ENCODE data around the gene PLXNB2.

The PLXNB2 gene

DNA sequence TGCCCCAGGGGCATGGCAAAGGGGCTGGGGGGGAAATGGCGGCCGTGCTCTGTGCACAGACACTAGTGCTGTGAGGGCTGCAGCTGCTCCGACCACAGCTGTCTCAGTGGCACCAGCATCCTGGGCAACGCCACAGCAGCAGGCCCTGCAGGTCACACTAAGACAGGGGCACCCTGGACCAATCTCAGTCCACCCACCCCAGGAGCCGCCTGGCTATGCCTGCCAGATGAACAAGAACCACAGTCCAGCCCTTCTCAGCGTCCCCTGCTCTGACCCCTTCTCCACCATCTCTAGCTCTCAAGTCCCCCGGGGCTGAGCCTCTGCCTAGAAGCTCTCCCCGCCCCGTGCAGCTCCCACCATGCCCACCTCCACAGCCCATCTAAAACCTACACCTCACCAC is 79.1 kb downstream of the PLXNB2 start:
- CTCF ChIA-PET = interaction anchor here (0.6 kb wide), 1 partner anchor 99 kb away, joined by 3 read pairs; no protein-coding TSS in a partner anchor
- no peak for DNase-seq (ENCODE audit: extremely low spot score)
- POLR2A ChIA-PET = no interaction called here
- TF ChIP-seq TARDBP (IDR thresholded peaks at IDR 0.05) (no peak), LEF1 (IDR thresholded peaks at IDR 0.05; ENCODE audit: borderline replicate concordance) (no peak), NFRKB (IDR thresholded peaks at IDR 0.05) (no peak), ELF4 (IDR thresholded peaks at IDR 0.05) (no peak), SP1 (IDR thresholded peaks at IDR 0.05) (no peak), CTBP1 (IDR thresholded peaks at IDR 0.05; ENCODE audit: borderline replicate concordance) (no peak), L3MBTL2 (conservative IDR thresholded peaks at IDR 0.05) (no peak), ARNT (IDR thresholded peaks at IDR 0.05) (no peak), ZNF384 (IDR thresholded peaks at IDR 0.05) (no peak), SUZ12 (IDR thresholded peaks at IDR 0.05) (no peak), FOXK2 (IDR thresholded peaks at IDR 0.05) (no peak), FOXM1 (IDR thresholded peaks at IDR 0.05; ENCODE audit: borderline replicate concordance) (no peak), BHLHE40 (IDR thresholded peaks at IDR 0.05; ENCODE audit: borderline replicate concordance) (no peak)
- TF ChIP-seq, protein P1, sequence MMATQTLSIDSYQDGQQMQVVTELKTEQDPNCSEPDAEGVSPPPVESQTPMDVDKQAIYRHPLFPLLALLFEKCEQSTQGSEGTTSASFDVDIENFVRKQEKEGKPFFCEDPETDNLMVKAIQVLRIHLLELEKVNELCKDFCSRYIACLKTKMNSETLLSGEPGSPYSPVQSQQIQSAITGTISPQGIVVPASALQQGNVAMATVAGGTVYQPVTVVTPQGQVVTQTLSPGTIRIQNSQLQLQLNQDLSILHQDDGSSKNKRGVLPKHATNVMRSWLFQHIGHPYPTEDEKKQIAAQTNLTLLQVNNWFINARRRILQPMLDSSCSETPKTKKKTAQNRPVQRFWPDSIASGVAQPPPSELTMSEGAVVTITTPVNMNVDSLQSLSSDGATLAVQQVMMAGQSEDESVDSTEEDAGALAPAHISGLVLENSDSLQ (IDR thresholded peaks at IDR 0.05) = no peak

DNA sequence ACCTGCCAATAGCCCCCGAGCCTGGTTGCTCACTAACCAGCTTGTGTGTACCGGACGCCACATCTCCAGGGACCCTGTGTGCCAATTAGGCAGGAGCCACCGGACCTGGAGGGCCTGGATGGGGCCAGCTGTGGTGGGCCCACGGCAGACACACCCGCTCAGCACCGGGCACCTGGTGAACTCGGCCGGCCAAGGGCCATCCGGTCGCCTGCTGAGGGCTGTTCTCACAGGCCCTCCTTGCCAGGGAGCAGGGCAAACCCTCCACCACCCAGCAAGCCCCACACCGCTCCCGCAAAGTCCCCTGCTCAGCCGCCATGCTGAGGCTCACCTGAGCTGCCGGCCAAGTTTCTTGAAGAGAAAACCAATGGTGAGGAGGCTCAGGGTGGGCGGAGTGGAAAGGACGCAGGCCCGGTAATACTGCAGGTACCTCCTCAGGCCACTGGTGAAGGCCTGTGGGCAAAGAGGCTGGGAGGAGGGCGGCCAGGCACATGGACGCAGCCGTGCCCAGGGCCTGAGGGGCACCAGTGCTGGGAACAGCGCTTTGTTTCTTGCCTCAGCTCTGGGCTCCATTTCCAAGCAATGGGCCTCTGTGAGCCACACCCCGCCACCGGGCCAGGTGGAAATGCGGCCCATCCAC is 79.7 kb downstream of the PLXNB2 start:
- ChIA-PET CTCF (interaction anchor here (0.6 kb wide), 1 partner anchor 100 kb away, joined by 3 read pairs; no protein-coding TSS in a partner anchor), POLR2A (no interaction called here)
- DNase-seq (ENCODE audit: extremely low spot score) = no peak
- no peak for TF ChIP-seq L3MBTL2 (conservative IDR thresholded peaks at IDR 0.05)
- TF ChIP-seq, protein P1 (IDR thresholded peaks at IDR 0.05) = no peak
- no peak for TF ChIP-seq TARDBP (IDR thresholded peaks at IDR 0.05)
- TF ChIP-seq NFRKB (IDR thresholded peaks at IDR 0.05) = no peak
- TF ChIP-seq SP1 (IDR thresholded peaks at IDR 0.05) = no peak
- no peak for TF ChIP-seq FOXA1 (IDR thresholded peaks at IDR 0.05)
- TF ChIP-seq SUZ12 (IDR thresholded peaks at IDR 0.05) = no peak
- no peak for TF ChIP-seq ZNF384 (IDR thresholded peaks at IDR 0.05)
- TF ChIP-seq HDGF (IDR thresholded peaks at IDR 0.05; ENCODE audit: borderline replicate concordance) = no peak
- TF ChIP-seq LEF1 (IDR thresholded peaks at IDR 0.05; ENCODE audit: borderline replicate concordance) = no peak
- TF ChIP-seq ELF4 (IDR thresholded peaks at IDR 0.05) = no peak
- TF ChIP-seq ARNT (IDR thresholded peaks at IDR 0.05) = no peak
- no peak for TF ChIP-seq CTBP1 (IDR thresholded peaks at IDR 0.05; ENCODE audit: borderline replicate concordance)

GRCh38 chr22:50226875-50227165 is 80.6 kb downstream of the PLXNB2 start:
- ChIA-PET POLR2A (no interaction called here), CTCF (no interaction called here)
- TF ChIP-seq, protein P1 (IDR thresholded peaks at IDR 0.05) = no peak
- TF ChIP-seq BHLHE40 (IDR thresholded peaks at IDR 0.05; ENCODE audit: borderline replicate concordance) = no peak
- DNase-seq (ENCODE audit: extremely low spot score) = no peak

DNA sequence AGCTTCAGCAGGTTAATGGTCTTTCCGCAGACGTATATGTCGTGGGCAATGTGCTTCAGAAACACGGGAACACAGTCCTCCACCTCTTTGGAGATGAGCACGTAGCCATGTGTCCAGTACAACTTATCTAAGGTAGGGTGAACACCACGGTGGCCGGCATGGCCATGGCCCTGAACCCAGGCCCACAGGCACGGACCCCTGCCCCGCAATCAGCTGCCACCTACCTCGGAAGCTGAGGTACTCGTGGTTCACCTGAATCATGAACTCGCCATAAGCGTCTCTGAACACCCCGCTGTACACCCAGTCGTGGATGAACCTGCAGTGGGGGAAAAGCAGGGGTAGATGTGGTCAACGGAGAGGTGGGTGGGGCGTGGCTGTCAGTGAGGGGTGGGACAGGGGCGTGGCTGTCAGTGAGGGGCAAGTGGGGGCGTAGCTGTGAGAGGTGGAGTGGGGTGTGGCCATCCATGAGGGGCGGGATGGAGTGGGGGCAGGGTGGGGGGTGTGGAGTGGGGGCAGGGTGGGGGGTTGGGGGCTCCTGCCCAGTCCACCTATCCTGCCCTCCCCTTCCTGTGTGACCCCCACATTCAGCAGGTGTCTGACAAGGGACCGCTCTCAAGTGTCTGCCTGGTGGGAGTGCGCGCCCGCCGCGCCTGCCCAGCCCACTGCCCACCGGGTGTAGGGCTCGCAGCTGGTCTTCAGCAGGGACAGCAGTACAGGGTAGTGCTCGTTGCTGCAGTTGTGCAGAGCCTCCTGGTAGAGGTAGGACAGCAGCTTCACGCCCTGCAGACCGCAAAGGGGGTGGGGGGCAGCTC is 81.2 kb downstream of the PLXNB2 start:
- DNase-seq (ENCODE audit: extremely low spot score) = no peak
- ChIA-PET POLR2A (no interaction called here), CTCF (no interaction called here)
- TF ChIP-seq HDGF (IDR thresholded peaks at IDR 0.05; ENCODE audit: borderline replicate concordance) (no peak), SUZ12 (IDR thresholded peaks at IDR 0.05) (no peak), BHLHE40 (IDR thresholded peaks at IDR 0.05; ENCODE audit: borderline replicate concordance) (no peak), L3MBTL2 (conservative IDR thresholded peaks at IDR 0.05) (no peak), SP1 (IDR thresholded peaks at IDR 0.05) (no peak)

GRCh38 chr22:50225200-50225969 is 82.1 kb downstream of the PLXNB2 start:
- TF ChIP-seq ZNF384 (IDR thresholded peaks at IDR 0.05) (no peak), L3MBTL2 (conservative IDR thresholded peaks at IDR 0.05) (no peak), FOXM1 (IDR thresholded peaks at IDR 0.05; ENCODE audit: borderline replicate concordance) (no peak), FOXK2 (IDR thresholded peaks at IDR 0.05) (no peak), ARNT (IDR thresholded peaks at IDR 0.05) (no peak), CTBP1 (IDR thresholded peaks at IDR 0.05; ENCODE audit: borderline replicate concordance) (no peak)
- ChIA-PET CTCF (no interaction called here), POLR2A (no interaction called here)
- no peak for DNase-seq (ENCODE audit: extremely low spot score)
